HG03575 (cell line): ENCODE results near the gene POMT1.

ENCODE experiments used
- ATAC-seq: cut with Tn5 transposase; IDR thresholded peaks from one replicate; pipeline ENCODE4 v1.9.1; 2021; ENCODE audit not compliant: unreplicated experiment, insufficient number of reproducible peaks, low FRiP score; ENCODE audit errors: extremely low read depth

Gene POMT1

GRCh38 chr9:131475111-131475955, 27.4 kb upstream of the POMT1 start:
- ATAC-seq, result no peak

- no peak for ATAC-seq
These were observed 26.6 kb upstream of the POMT1 start for GRCh38 chr9:131475956-131476776.

GRCh38 chr9:131476777-131477345, 25.9 kb upstream of the POMT1 start:
- no peak for ATAC-seq

GRCh38 chr9:131477367-131477766, 25.4 kb upstream of the POMT1 start:
- ATAC-seq, result no peak

GRCh38 chr9:131477816-131478419, 24.8 kb upstream of the POMT1 start:
- ATAC-seq, result no peak

- ATAC-seq, result no peak
These were observed 24.3 kb upstream of the POMT1 start for GRCh38 chr9:131478421-131478868.

GRCh38 chr9:131478911-131479310, 23.8 kb upstream of the POMT1 start:
- ATAC-seq, result no peak

- no peak for ATAC-seq
These were observed 22.5 kb upstream of the POMT1 start for GRCh38 chr9:131480258-131480657.

- no peak for ATAC-seq
These were observed 21.0 kb upstream of the POMT1 start for GRCh38 chr9:131481441-131482342.

GRCh38 chr9:131482343-131483006, 20.2 kb upstream of the POMT1 start:
- ATAC-seq, result no peak

GRCh38 chr9:131483319-131484050, 19.2 kb upstream of the POMT1 start:
- no peak for ATAC-seq

GRCh38 chr9:131484051-131484445, 18.7 kb upstream of the POMT1 start:
- ATAC-seq, result no peak

GRCh38 chr9:131484560-131485185, 18.0 kb upstream of the POMT1 start:
- no peak for ATAC-seq

GRCh38 chr9:131485206-131485605, 17.5 kb upstream of the POMT1 start:
- no peak for ATAC-seq

GRCh38 chr9:131485728-131486422, 16.8 kb upstream of the POMT1 start:
- ATAC-seq, result no peak

GRCh38 chr9:131487001-131487400, 15.7 kb upstream of the POMT1 start:
- ATAC-seq, result no peak
